HS-27A (cell line): Measurements from ENCODE around the gene OLFM3.

Experiments
- DNase-seq: peaks from one replicate; pipeline ENCODE4 v3.0.0-alpha.2; 2012; ENCODE audit warnings: low read depth, missing footprints

OLFM3 gene

GRCh38 chr1:101846820-101847219, 149.9 kb downstream of the OLFM3 start:
- DNase-seq = no peak

- no peak for DNase-seq
These were observed 153.6 kb downstream of the OLFM3 start for GRCh38 chr1:101843160-101843559.

GRCh38 chr1:101841824-101842223, 154.9 kb downstream of the OLFM3 start:
- DNase-seq = no peak

- no peak for DNase-seq
These were observed 160.7 kb downstream of the OLFM3 start for GRCh38 chr1:101835988-101836387.

GRCh38 chr1:101833312-101833711, 163.4 kb downstream of the OLFM3 start:
- no peak for DNase-seq

- DNase-seq = no peak
These were observed 170.3 kb downstream of the OLFM3 start for GRCh38 chr1:101826416-101826815.

- peak; percentile 4 for DNase-seq
These were observed 176.7 kb downstream of the OLFM3 start for GRCh38 chr1:101820071-101820470.

GRCh38 chr1:101816262-101816661, 180.5 kb downstream of the OLFM3 start:
- DNase-seq = no peak

- DNase-seq = no peak
These were observed 198.3 kb downstream of the OLFM3 start for GRCh38 chr1:101798417-101798816.

GRCh38 chr1:101797722-101798121, 199.0 kb downstream of the OLFM3 start:
- no peak for DNase-seq

- no peak for DNase-seq
These were observed 215.4 kb downstream of the OLFM3 start for GRCh38 chr1:101781201-101781831.

- no peak for DNase-seq
These were observed 227.2 kb downstream of the OLFM3 start for GRCh38 chr1:101769520-101769919.

- DNase-seq = no peak
These were observed 238.7 kb downstream of the OLFM3 start for GRCh38 chr1:101757985-101758384.

GRCh38 chr1:101756411-101756810, 240.3 kb downstream of the OLFM3 start:
- DNase-seq = no peak
